NT2/D1 (cell line): ENCODE measurements around the gene ARHGEF4.
"Not testable (repeated sequence)": the region's sequence is repeated elsewhere in the genome, so short reads cannot be mapped to it uniquely, and the experiment has no call there.

Experiments
- SUZ12 ChIP-seq: IDR thresholded peaks from 2 replicates; pipeline ENCODE4 v1.6.1; 2011; ENCODE audit not compliant: insufficient read length, insufficient read depth; ENCODE audit errors: extremely low read depth
- YY1 ChIP-seq: IDR thresholded peaks from 2 replicates; pipeline ENCODE4 v1.6.1; 2011; ENCODE audit not compliant: insufficient read length, insufficient read depth
- ZNF274 ChIP-seq: IDR thresholded peaks from 2 replicates; pipeline ENCODE4 v1.6.1; 2011; ENCODE audit warnings: mild to moderate bottlenecking, low read depth, low read length

DNA sequence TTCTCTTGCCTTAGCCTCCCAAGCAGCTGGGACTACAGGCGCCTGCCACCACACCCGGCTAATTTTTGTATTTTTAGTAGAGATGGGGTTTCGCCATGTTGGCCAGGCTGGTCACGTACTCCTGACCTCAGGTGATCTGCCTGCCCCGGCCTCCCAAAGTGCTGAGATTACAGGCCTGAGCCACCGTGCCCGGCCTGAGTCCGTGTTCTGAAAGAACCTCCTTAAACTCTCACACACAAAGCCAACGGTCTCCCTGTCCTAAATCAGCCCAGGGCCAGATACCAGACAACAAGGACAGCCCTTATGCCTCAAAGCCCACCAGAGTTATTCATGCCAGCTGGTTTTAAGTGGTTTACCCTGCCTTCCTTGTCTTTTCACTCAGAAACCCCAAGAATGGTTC, 64.9 kb downstream of the ARHGEF4 start:
- not testable (repeated sequence) for TF ChIP-seq ZNF274, YY1, SUZ12
